ENCODE results near the gene RABGAP1L. TPM values are rescaled to one million over a fixed set of nuclear protein-coding genes. Genes with fewer than 3 reads are reported as not detected.

The RABGAP1L gene
- total RNA-seq, 2 experiments from 2014 or later: 59.8 to 67.6 TPM

DNA sequence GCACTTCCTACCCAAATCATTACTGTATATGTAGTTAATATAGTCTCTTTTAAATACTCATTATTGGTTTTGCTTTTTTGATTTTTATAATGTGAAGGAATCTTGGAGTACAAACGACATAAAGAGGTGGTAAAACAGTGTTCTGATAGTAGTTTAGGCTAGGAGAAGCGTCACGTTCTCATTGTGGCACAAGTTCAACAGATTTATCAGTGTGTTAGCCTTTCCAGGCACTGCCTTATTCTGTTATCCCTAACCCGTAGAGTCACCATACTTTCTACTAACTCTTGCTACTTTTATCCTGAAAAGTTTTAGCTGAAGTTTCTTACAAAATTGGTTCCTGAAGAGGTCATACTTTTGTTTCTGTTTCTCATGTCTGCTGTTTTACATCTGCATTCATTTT lies 665.8 kb downstream of the RABGAP1L start:
- ChIA-PET POLR2A (no interaction called here), CTCF (no interaction called here)
- Histone ChIP-seq H3K9me3 (ENCODE audit: control insufficient read depth in 1 of 2, insufficient read depth in 1 of 2, low read length in 2 of 2) (no peaks in the 10 kb centered on the region), H3K4me3 (ENCODE audit: low read length) (no peak overlapping the region), H3K36me3 (ENCODE audit: insufficient read depth, low read length) (no peaks in the 10 kb centered on the region), H3K27me3 (ENCODE audit: control insufficient read depth in 1 of 2, insufficient read depth in 2 of 2, low read length in 2 of 2) (no peaks in the 10 kb centered on the region), H3K27ac (ENCODE audit: low read depth in 1 of 2, low read length in 2 of 2) (no peak overlapping the region), H3K4me1 (ENCODE audit: insufficient read depth, low read length) (no peaks in the 10 kb centered on the region)
- Mint-ChIP-seq H3K4me3 (no peak overlapping the region), H3K4me1 (ENCODE audit: low read depth) (peaks cover 11% of the 10 kb centered on the region), H3K9me3 (no peaks in the 10 kb centered on the region), H3K36me3 (ENCODE audit: low read depth) (peaks cover 7% of the 10 kb centered on the region), H3K27ac (no peak overlapping the region), H3K27me3 (no peaks in the 10 kb centered on the region)
- TF ChIP-seq CTCF (IDR thresholded peaks at IDR 0.05): no peak
- intact Hi-C loops (cut with DNase I, micrococcal nuclease): no loop called here
- ATAC-seq (ENCODE audit: poor library complexity): no peak
- no peak for DNase-seq

- Mint-ChIP-seq H3K27me3 (no peaks in the 10 kb centered on the region), H3K4me3 (no peak overlapping the region), H3K27ac (no peak overlapping the region), H3K36me3 (ENCODE audit: low read depth) (peaks cover 7% of the 10 kb centered on the region), H3K4me1 (ENCODE audit: low read depth) (peaks cover 11% of the 10 kb centered on the region), H3K9me3 (no peaks in the 10 kb centered on the region)
- no peaks in the 10 kb centered on the region for H3K36me3 ChIP-seq (ENCODE audit: insufficient read depth, low read length)
- POLR2A ChIA-PET: no interaction called here
- H3K4me3 ChIP-seq (ENCODE audit: low read length): no peak overlapping the region
- intact Hi-C loops (cut with DNase I, micrococcal nuclease): loop anchor here in 1 of 2 experiments (1.0 kb wide), 1 partner anchor 9 kb away; no protein-coding TSS in a partner anchor
- H3K27me3 ChIP-seq (ENCODE audit: control insufficient read depth in 1 of 2, insufficient read depth in 2 of 2, low read length in 2 of 2): no peaks in the 10 kb centered on the region
- H3K27ac ChIP-seq (ENCODE audit: low read depth in 1 of 2, low read length in 2 of 2): no peak overlapping the region
- DNase-seq: no peak
- ATAC-seq (ENCODE audit: poor library complexity): no peak
- TF ChIP-seq CTCF (IDR thresholded peaks at IDR 0.05): no peak
- no peaks in the 10 kb centered on the region for H3K4me1 ChIP-seq (ENCODE audit: insufficient read depth, low read length)
- CTCF ChIA-PET: interaction anchor here (0.6 kb wide), 1 partner anchor 13 kb away, joined by 4 read pairs; no protein-coding TSS in a partner anchor
- H3K9me3 ChIP-seq (ENCODE audit: control insufficient read depth in 1 of 2, insufficient read depth in 1 of 2, low read length in 2 of 2): no peaks in the 10 kb centered on the region
Observed at GRCh38 chr1:174825806-174826205, 666.5 kb downstream of the RABGAP1L start.

DNA sequence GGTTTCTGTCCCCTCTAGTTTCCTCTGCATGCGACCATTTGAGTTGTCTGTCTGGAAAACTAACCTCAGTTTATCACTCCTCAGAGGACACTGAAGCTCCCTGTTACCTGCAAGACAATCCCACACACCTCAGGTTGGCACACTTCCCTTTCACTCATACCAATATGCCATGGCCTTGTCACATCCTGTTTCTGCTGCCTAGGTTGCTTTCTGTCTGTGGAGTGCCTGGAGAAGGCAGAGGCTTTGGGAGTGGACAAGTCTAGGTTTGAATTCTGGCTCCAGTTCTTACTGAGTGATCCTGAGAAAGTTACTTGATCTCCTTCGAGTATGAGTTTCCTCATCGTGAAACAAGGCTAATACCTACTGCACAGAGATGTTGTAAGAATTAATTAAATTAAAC lies 668.9 kb downstream of the RABGAP1L start:
- H3K4me3 Mint-ChIP-seq: no peak overlapping the region
- Histone ChIP-seq H3K36me3 (ENCODE audit: insufficient read depth, low read length) (no peaks in the 10 kb centered on the region), H3K27ac (ENCODE audit: low read depth in 1 of 2, low read length in 2 of 2) (no peak overlapping the region), H3K9me3 (ENCODE audit: control insufficient read depth in 1 of 2, insufficient read depth in 1 of 2, low read length in 2 of 2) (no peaks in the 10 kb centered on the region), H3K4me1 (ENCODE audit: insufficient read depth, low read length) (no peaks in the 10 kb centered on the region), H3K27me3 (ENCODE audit: control insufficient read depth in 1 of 2, insufficient read depth in 2 of 2, low read length in 2 of 2) (no peaks in the 10 kb centered on the region), H3K4me3 (ENCODE audit: low read length) (no peak overlapping the region)
- no peak for TF ChIP-seq CTCF (IDR thresholded peaks at IDR 0.05)
- ATAC-seq (ENCODE audit: poor library complexity) (no peak), DNase-seq (no peak)
- no peak overlapping the region for H3K27ac Mint-ChIP-seq
- intact Hi-C loops (cut with DNase I, micrococcal nuclease): no loop called here
- H3K27me3 Mint-ChIP-seq: no peaks in the 10 kb centered on the region
- CTCF ChIA-PET: no interaction called here
- POLR2A ChIA-PET: no interaction called here
- peaks cover 11% of the 10 kb centered on the region for H3K4me1 Mint-ChIP-seq (ENCODE audit: low read depth)
- peaks cover 7% of the 10 kb centered on the region for H3K36me3 Mint-ChIP-seq (ENCODE audit: low read depth)
- H3K9me3 Mint-ChIP-seq: no peaks in the 10 kb centered on the region

Data from CD4-positive, alpha-beta T cell (primary cell).